GM21737 (cell line): ENCODE measurements around the gene PLEKHO1.
"Not testable (repeated sequence)": the region's sequence is repeated elsewhere in the genome, so short reads cannot be mapped to it uniquely, and the experiment has no call there.

ENCODE experiments used
- ATAC-seq: cut with Tn5 transposase; IDR thresholded peaks from one replicate; pipeline ENCODE4 v1.9.1; 2021; ENCODE audit warnings: mild to moderate bottlenecking, moderate library complexity; ENCODE audit not compliant: unreplicated experiment

Gene PLEKHO1

GRCh38 chr1:150168960-150169601 is 19.4 kb downstream of the PLEKHO1 start:
- ATAC-seq = no peak

GRCh38 chr1:150171801-150172200 is 22.1 kb downstream of the PLEKHO1 start:
- ATAC-seq = no peak

- no peak for ATAC-seq
Observed at GRCh38 chr1:150173141-150173585, 23.4 kb downstream of the PLEKHO1 start.

GRCh38 chr1:150176593-150176992 is 26.9 kb downstream of the PLEKHO1 start:
- no peak for ATAC-seq

GRCh38 chr1:150178548-150178947 is 28.8 kb downstream of the PLEKHO1 start:
- no peak for ATAC-seq

- no peak for ATAC-seq
Observed at GRCh38 chr1:150179867-150180266, 30.2 kb downstream of the PLEKHO1 start.

- no peak for ATAC-seq
Observed at GRCh38 chr1:150180474-150180873, 30.8 kb downstream of the PLEKHO1 start.

- ATAC-seq = no peak
Observed at GRCh38 chr1:150182247-150182646, 32.5 kb downstream of the PLEKHO1 start.

- ATAC-seq = no peak
Observed at GRCh38 chr1:150183061-150183460, 33.3 kb downstream of the PLEKHO1 start.

GRCh38 chr1:150185481-150185880 is 35.8 kb downstream of the PLEKHO1 start:
- ATAC-seq = no peak

GRCh38 chr1:150186438-150186788 is 36.7 kb downstream of the PLEKHO1 start:
- not testable (repeated sequence) for ATAC-seq

GRCh38 chr1:150186789-150187559 is 37.3 kb downstream of the PLEKHO1 start:
- no peak for ATAC-seq

GRCh38 chr1:150187560-150187931 is 37.8 kb downstream of the PLEKHO1 start:
- ATAC-seq = no peak

GRCh38 chr1:150192012-150192411 is 42.3 kb downstream of the PLEKHO1 start:
- no peak for ATAC-seq

- no peak for ATAC-seq
Observed at GRCh38 chr1:150194381-150195031, 44.8 kb downstream of the PLEKHO1 start.

- ATAC-seq = no peak
Observed at GRCh38 chr1:150196417-150196816, 46.7 kb downstream of the PLEKHO1 start.

- no peak for ATAC-seq
Observed at GRCh38 chr1:150207281-150207971, 57.7 kb downstream of the PLEKHO1 start.

GRCh38 chr1:150208460-150208859 is 58.7 kb downstream of the PLEKHO1 start:
- not testable (repeated sequence) for ATAC-seq
